H9 (cell line): ENCODE data around the gene TPT1. TPM values are rescaled to one million over a fixed set of nuclear protein-coding genes. Genes with fewer than 3 reads are reported as not detected.

Source experiments
- DNase-seq: peaks from one replicate; pipeline ENCODE4 v3.0.0-alpha.2; 2017
- H2AFZ ChIP-seq: one replicate; pipeline ENCODE4 v1.6.1; 2013; ENCODE audit warnings: mild to moderate bottlenecking, low read length, control low read depth, moderate library complexity
- H2AK5ac ChIP-seq: 2 replicates; pipeline ENCODE4 v1.6.1; 2013; ENCODE audit warnings: low read length, control low read depth, mixed read lengths; ENCODE audit not compliant: insufficient read length
- H2BK120ac ChIP-seq: one replicate; pipeline ENCODE4 v1.6.1; 2013; ENCODE audit warnings: low read depth, mild to moderate bottlenecking, low read length, control low read depth, inconsistent platforms; ENCODE audit not compliant: poor library complexity, severe bottlenecking
- H2BK12ac ChIP-seq: 2 replicates; pipeline ENCODE4 v1.6.1; 2013; ENCODE audit warnings: low read length, control low read depth, mixed read lengths, low read depth; ENCODE audit not compliant: insufficient read length
- H2BK15ac ChIP-seq: 2 replicates; pipeline ENCODE4 v1.6.1; 2013; ENCODE audit warnings: low read depth, low read length, control low read depth
- H2BK20ac ChIP-seq: one replicate; pipeline ENCODE4 v1.6.1; 2013; ENCODE audit warnings: low read depth, mild to moderate bottlenecking, low read length, control low read depth, inconsistent platforms; ENCODE audit not compliant: poor library complexity, severe bottlenecking
- H2BK5ac ChIP-seq: 2 replicates; pipeline ENCODE4 v1.6.1; 2013; ENCODE audit warnings: low read length, control low read depth, mixed read lengths; ENCODE audit not compliant: insufficient read length
- H3K14ac ChIP-seq: 2 replicates; pipeline ENCODE4 v1.6.1; 2013; ENCODE audit warnings: low read length, control low read depth; ENCODE audit not compliant: insufficient read depth
- H3K18ac ChIP-seq: 2 replicates; pipeline ENCODE4 v1.6.1; 2013; ENCODE audit warnings: low read depth, mild to moderate bottlenecking, mixed read lengths, low read length, control low read depth; ENCODE audit not compliant: insufficient read length
- H3K23ac ChIP-seq: 2 replicates; pipeline ENCODE4 v1.6.1; 2013; ENCODE audit warnings: low read length, control low read depth, mixed read lengths, low read depth; ENCODE audit not compliant: insufficient read length
- H3K23me2 ChIP-seq: 2 replicates; pipeline ENCODE4 v1.6.1; 2013; ENCODE audit warnings: low read depth, mild to moderate bottlenecking, mixed read lengths, low read length, control low read depth; ENCODE audit not compliant: insufficient read length, poor library complexity, severe bottlenecking
- H3K27ac ChIP-seq: 2 replicates; pipeline ENCODE4 v1.5.1; 2013; ENCODE audit warnings: low read length, control low read depth, mixed read lengths, low read depth; ENCODE audit not compliant: insufficient read length
- H3K27me3 ChIP-seq: 2 replicates; pipeline ENCODE4 v1.6.1; 2013; ENCODE audit warnings: low read length, control low read depth, inconsistent platforms; ENCODE audit not compliant: insufficient read depth
- H3K4ac ChIP-seq: 2 replicates; pipeline ENCODE4 v1.6.1; 2013; ENCODE audit warnings: low read depth, mild to moderate bottlenecking, control low read depth, inconsistent platforms, low read length, moderate library complexity
- H3K4me1 ChIP-seq: 2 replicates; pipeline ENCODE4 v1.6.1; 2013; ENCODE audit warnings: low read length, control low read depth, inconsistent platforms; ENCODE audit not compliant: insufficient read depth
- H3K4me2 ChIP-seq: 2 replicates; pipeline ENCODE4 v1.6.1; 2013; ENCODE audit warnings: low read length, control low read depth, mixed read lengths; ENCODE audit not compliant: insufficient read length, insufficient read depth
- H3K56ac ChIP-seq: 2 replicates; pipeline ENCODE4 v1.6.1; 2013; ENCODE audit warnings: low read depth, mild to moderate bottlenecking, mixed read lengths, low read length, control low read depth; ENCODE audit not compliant: insufficient read length
- H3K79me1 ChIP-seq: 2 replicates; pipeline ENCODE4 v1.6.1; 2013; ENCODE audit warnings: low read depth, mild to moderate bottlenecking, moderate library complexity, low read length, control low read depth, inconsistent platforms; ENCODE audit not compliant: insufficient read depth, poor library complexity, severe bottlenecking
- H3K79me2 ChIP-seq: 2 replicates; pipeline ENCODE4 v1.6.1; 2013; ENCODE audit warnings: low read length, control low read depth, inconsistent platforms; ENCODE audit not compliant: insufficient read depth
- H3K9ac ChIP-seq: 2 replicates; pipeline ENCODE4 v1.6.1; 2013; ENCODE audit warnings: low read length, control low read depth, mixed read lengths; ENCODE audit not compliant: insufficient read length; ENCODE audit errors: extremely low read depth
- H3K9me3 ChIP-seq: one replicate; pipeline ENCODE4 v1.6.1; 2013; ENCODE audit warnings: low read depth, low read length, inconsistent platforms; ENCODE audit not compliant: control insufficient read depth
- H3T11ph ChIP-seq: one replicate; pipeline ENCODE4 v1.6.1; 2013; ENCODE audit warnings: mild to moderate bottlenecking, low read length, control low read depth, inconsistent platforms
- H4K20me1 ChIP-seq: one replicate; pipeline ENCODE4 v1.6.1; 2013; ENCODE audit not compliant: control insufficient read depth, insufficient read length, insufficient read depth
- H4K5ac ChIP-seq: 2 replicates; pipeline ENCODE4 v1.6.1; 2013; ENCODE audit warnings: low read depth, mild to moderate bottlenecking, mixed read lengths, low read length, control low read depth; ENCODE audit not compliant: insufficient read length
- H4K8ac ChIP-seq: replicated peaks from 2 replicates; pipeline ENCODE4 v1.6.1; 2013; ENCODE audit warnings: low read length, control low read depth, mixed read lengths, low read depth; ENCODE audit not compliant: insufficient read length
- H4K91ac ChIP-seq: 2 replicates; pipeline ENCODE4 v1.6.1; 2013; ENCODE audit warnings: low read depth, mild to moderate bottlenecking, moderate library complexity, mixed read lengths, low read length, control low read depth; ENCODE audit not compliant: insufficient read length
- H3K27ac Mint-ChIP-seq, 3 experiments: 2 replicates in 2 of 3; 3 replicates in 1 of 3; pipeline ENCODE4 v1.8.0; 2020 to 2021; ENCODE audit warnings: mixed read lengths in 3 of 3, mild to moderate bottlenecking in 1 of 3, moderate library complexity in 1 of 3
- H3K27me3 Mint-ChIP-seq: 2 replicates; pipeline ENCODE4 v1.8.0; 2021; ENCODE audit warnings: low read depth, mild to moderate bottlenecking, moderate library complexity, mixed read lengths
- H3K36me3 Mint-ChIP-seq, 3 experiments: 2 replicates in 2 of 3; 3 replicates in 1 of 3; pipeline ENCODE4 v1.8.0; 2020 to 2021; ENCODE audit warnings: low read depth in 3 of 3, mixed read lengths in 3 of 3; ENCODE audit not compliant: insufficient read depth in 1 of 3
- H3K4me1 Mint-ChIP-seq, 2 experiments: 2 replicates each; pipeline ENCODE4 v1.8.0; 2020; ENCODE audit warnings: mixed read lengths in 2 of 2
- H3K4me3 Mint-ChIP-seq, 2 experiments: 2 replicates in 1 of 2; 3 replicates in 1 of 2; pipeline ENCODE4 v1.8.0; 2020 to 2021; ENCODE audit warnings: mild to moderate bottlenecking in 2 of 2, mixed read lengths in 2 of 2, moderate library complexity in 1 of 2
- H3K9me3 Mint-ChIP-seq, 2 experiments: 2 replicates in 1 of 2; 3 replicates in 1 of 2; pipeline ENCODE4 v1.8.0; 2020; ENCODE audit warnings: mild to moderate bottlenecking in 2 of 2, mixed read lengths in 2 of 2, moderate library complexity in 1 of 2
- WGBS: extraction: QIAGEN DNeasy Blood & Tissue Kit; methylation state at CpG from one replicate; pipeline ENCODE4 v1.1.7; 2013; ENCODE audit warnings: missing lambda C conversion rate, low lambda C conversion rate, mixed read lengths; ENCODE audit not compliant: insufficient read length; ENCODE audit errors: extremely low coverage; 5-methylcytosine and 5-hydroxymethylcytosine counted together
- total RNA-seq: library from RNA; stranded (reverse); gene quantifications from 2 replicates; pipeline ENCODE4 v1.2.1, GENCODE V29; 2021
- TF ChIP-seq, protein P1 (sequence below): fragments of 200-600 bp; sonication (generic); conservative IDR thresholded peaks from 3 replicates; pipeline ENCODE4 v1.8.0; 2021; ENCODE audit warnings: antibody characterized with exemption, mild to moderate bottlenecking

The TPT1 gene
- total RNA-seq, 1 experiment from 2014 or later = 2,205 TPM

DNA sequence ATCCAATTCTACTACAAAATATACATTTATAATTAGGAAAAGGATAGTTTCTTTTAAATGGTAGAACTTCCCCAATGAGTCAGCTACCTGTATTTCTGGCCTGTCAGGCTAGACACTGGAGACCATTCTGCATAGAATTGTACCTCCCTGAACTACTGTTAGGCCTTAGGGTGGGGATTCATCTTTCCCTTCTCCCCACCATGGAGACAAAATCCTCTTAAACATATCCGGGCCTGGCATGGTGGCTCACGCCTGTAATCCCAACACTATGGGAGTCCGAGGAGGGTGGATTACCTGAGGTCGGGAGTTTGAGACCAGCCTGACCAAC is 24.5 kb upstream of the TPT1 start:
- Histone ChIP-seq H3T11ph (no peak overlapping the region), H4K20me1 (no peaks in the 10 kb centered on the region), H3K23ac (no peak overlapping the region), H2BK20ac (no peak overlapping the region), H2BK12ac (no peak overlapping the region), H3K79me1 (no peaks in the 10 kb centered on the region), H2AFZ (no peak overlapping the region), H3K79me2 (no peaks in the 10 kb centered on the region), H4K8ac (no peak overlapping the region), H2AK5ac (no peak overlapping the region), H3K4me2 (no peak overlapping the region), H3K9ac (no peak overlapping the region), H3K4ac (no peak overlapping the region), H2BK5ac (no peak overlapping the region), H3K27ac (no peak overlapping the region), H3K14ac (no peak overlapping the region), H3K18ac (no peak overlapping the region), H3K56ac (no peak overlapping the region), H3K9me3 (no peaks in the 10 kb centered on the region), H3K4me1 (no peaks in the 10 kb centered on the region), H3K23me2 (no peaks in the 10 kb centered on the region), H3K27me3 (no peaks in the 10 kb centered on the region), H2BK15ac (no peak overlapping the region), H4K91ac (no peak overlapping the region), H4K5ac (no peak overlapping the region), H2BK120ac (no peak overlapping the region)
- H3K9me3 Mint-ChIP-seq = peaks cover 10 to 14% of the 10 kb centered on the region in 2 experiments; a peak in 4 of 5 replicates
- no peaks in the 10 kb centered on the region for H3K27me3 Mint-ChIP-seq
- no peak for DNase-seq
- no peak overlapping the region for H3K27ac Mint-ChIP-seq
- peaks cover 15 to 18% of the 10 kb centered on the region in 2 experiments for H3K4me1 Mint-ChIP-seq
- no CpG with 5 or more reads among the region's 4 CpGs for WGBS
- H3K36me3 Mint-ChIP-seq = peaks cover 19 to 29% (median 19%) of the 10 kb centered on the region in 3 experiments
- no peak overlapping the region for H3K4me3 Mint-ChIP-seq
- TF ChIP-seq, protein P1, sequence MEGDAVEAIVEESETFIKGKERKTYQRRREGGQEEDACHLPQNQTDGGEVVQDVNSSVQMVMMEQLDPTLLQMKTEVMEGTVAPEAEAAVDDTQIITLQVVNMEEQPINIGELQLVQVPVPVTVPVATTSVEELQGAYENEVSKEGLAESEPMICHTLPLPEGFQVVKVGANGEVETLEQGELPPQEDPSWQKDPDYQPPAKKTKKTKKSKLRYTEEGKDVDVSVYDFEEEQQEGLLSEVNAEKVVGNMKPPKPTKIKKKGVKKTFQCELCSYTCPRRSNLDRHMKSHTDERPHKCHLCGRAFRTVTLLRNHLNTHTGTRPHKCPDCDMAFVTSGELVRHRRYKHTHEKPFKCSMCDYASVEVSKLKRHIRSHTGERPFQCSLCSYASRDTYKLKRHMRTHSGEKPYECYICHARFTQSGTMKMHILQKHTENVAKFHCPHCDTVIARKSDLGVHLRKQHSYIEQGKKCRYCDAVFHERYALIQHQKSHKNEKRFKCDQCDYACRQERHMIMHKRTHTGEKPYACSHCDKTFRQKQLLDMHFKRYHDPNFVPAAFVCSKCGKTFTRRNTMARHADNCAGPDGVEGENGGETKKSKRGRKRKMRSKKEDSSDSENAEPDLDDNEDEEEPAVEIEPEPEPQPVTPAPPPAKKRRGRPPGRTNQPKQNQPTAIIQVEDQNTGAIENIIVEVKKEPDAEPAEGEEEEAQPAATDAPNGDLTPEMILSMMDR = no peak
